ENCODE results near the gene RASSF8.

- no peak for TF ChIP-seq EZH2 (IDR thresholded peaks at IDR 0.05; ENCODE audit: low read depth, unreplicated experiment)
- no peak for TF ChIP-seq CTCF (conservative IDR thresholded peaks at IDR 0.05; ENCODE audit: low read depth in 2 of 2)
- no peak for TF ChIP-seq JUNB (IDR thresholded peaks at IDR 0.05; ENCODE audit: unreplicated experiment)
- no peak for TF ChIP-seq POLR2AphosphoS5 (IDR thresholded peaks at IDR 0.05; ENCODE audit: low read depth)
- TF ChIP-seq EZH2phosphoT487 (IDR thresholded peaks at IDR 0.05; ENCODE audit: unreplicated experiment) = no peak
- TF ChIP-seq REST (IDR thresholded peaks at IDR 0.05; ENCODE audit: unreplicated experiment) = no peak
- TF ChIP-seq ZNF114 (CRISPR knock-in tag; IDR thresholded peaks at IDR 0.05) = no peak
- no peak for TF ChIP-seq ETS1 (IDR thresholded peaks at IDR 0.05)
- TF ChIP-seq ZNF331 (CRISPR knock-in tag; IDR thresholded peaks at IDR 0.05; ENCODE audit: low read depth) = no peak
- no peak for TF ChIP-seq CREB1 (CRISPR knock-in tag; IDR thresholded peaks at IDR 0.05; ENCODE audit: low read depth)
- TF ChIP-seq STAT1 (IDR thresholded peaks at IDR 0.05; ENCODE audit: unreplicated experiment) = no peak
- TF ChIP-seq NANOG (IDR thresholded peaks at IDR 0.05; ENCODE audit: borderline replicate concordance) = no peak
Observed at GRCh38 chr12:25958428-25959070, at the start of gene RASSF8.
